IMR-90 (cell line): ENCODE results near the gene TIMM29. TPM values are rescaled to one million over a fixed set of nuclear protein-coding genes. Genes with fewer than 3 reads are reported as not detected.

Experiments
- ATAC-seq: fragments of 200-7000 bp; cut with Tn5 transposase; 2 replicates; pipeline ENCODE4 v1.9.1; 2020; ENCODE audit warnings: low read depth, mild to moderate bottlenecking, moderate library complexity
- BruUV-seq: library from RNA; stranded (reverse); fragments of 400-500 nt; replicated peaks from 2 replicates; lab custom pipeline; 2021; lab: Mats Ljungman, UMichigan
- CTCF ChIA-PET: fragments of 300-600 bp; formaldehyde crosslinking; extraction: SDS; loops from one replicate; lab custom pipeline; 2021; ENCODE audit warnings: antibody characterized with exemption; lab: Yijun Ruan, JAX
- POLR2A ChIA-PET: fragments of 300-600 bp; sonication (Branson Sonifier 250); formaldehyde crosslinking; loops from one replicate; lab custom pipeline; 2022; ENCODE audit warnings: antibody characterized with exemption; ENCODE audit not compliant: unreplicated experiment; lab: Charles Lee
- DNase-seq: peaks from one replicate; pipeline ENCODE4 v3.0.0; 2013
- H2AFZ ChIP-seq: replicated peaks from 2 replicates; pipeline ENCODE3; 2013; ENCODE audit warnings: low read length, mild to moderate bottlenecking; ENCODE audit not compliant: poor library complexity
- H2AK5ac ChIP-seq: 2 replicates; pipeline ENCODE4 v1.6.1; 2013; ENCODE audit warnings: low read depth, low read length, inconsistent platforms
- H2AK9ac ChIP-seq: replicated peaks from 2 replicates; pipeline ENCODE3; 2013; ENCODE audit warnings: mild to moderate bottlenecking, low read depth, low read length, moderate library complexity; ENCODE audit not compliant: poor library complexity
- H2BK120ac ChIP-seq: 2 replicates; pipeline ENCODE4 v1.6.1; 2013; ENCODE audit warnings: low read depth, low read length, inconsistent platforms
- H2BK15ac ChIP-seq: 3 replicates; pipeline ENCODE4 v1.6.1; 2013; ENCODE audit warnings: low read depth, low read length, inconsistent platforms
- H2BK20ac ChIP-seq: 2 replicates; pipeline ENCODE4 v1.6.1; 2013; ENCODE audit warnings: low read depth, mild to moderate bottlenecking, inconsistent platforms, low read length, moderate library complexity
- H2BK5ac ChIP-seq: 2 replicates; pipeline ENCODE4 v1.6.1; 2013; ENCODE audit warnings: mild to moderate bottlenecking, low read depth, low read length, inconsistent platforms; ENCODE audit not compliant: poor library complexity, severe bottlenecking
- H3K14ac ChIP-seq: replicated peaks from 2 replicates; pipeline ENCODE4 v1.6.1; 2013; ENCODE audit warnings: low read depth, low read length, inconsistent platforms
- H3K18ac ChIP-seq: 2 replicates; pipeline ENCODE4 v1.6.1; 2013; ENCODE audit warnings: low read depth, low read length, control low read depth
- H3K23ac ChIP-seq: 2 replicates; pipeline ENCODE4 v1.6.1; 2013; ENCODE audit warnings: low read depth, low read length, inconsistent platforms
- H3K27ac ChIP-seq: 2 replicates; pipeline ENCODE4 v1.5.1; 2013; ENCODE audit warnings: mild to moderate bottlenecking, control low read depth, low read length; ENCODE audit not compliant: insufficient read depth
- H3K27me3 ChIP-seq: 2 replicates; pipeline ENCODE4 v1.6.1; 2013; ENCODE audit warnings: low read length; ENCODE audit not compliant: control insufficient read depth, insufficient read depth
- H3K36me3 ChIP-seq: 2 replicates; pipeline ENCODE4 v1.6.1; 2013; ENCODE audit warnings: low read length, mixed read lengths; ENCODE audit not compliant: control insufficient read depth, insufficient read depth
- H3K4ac ChIP-seq: 2 replicates; pipeline ENCODE4 v1.6.1; 2013; ENCODE audit warnings: low read depth, low read length, inconsistent platforms
- H3K4me1 ChIP-seq: 2 replicates; pipeline ENCODE4 v1.6.1; 2013; ENCODE audit warnings: low read length, mixed read lengths; ENCODE audit not compliant: control insufficient read depth, insufficient read depth
- H3K4me2 ChIP-seq: 2 replicates; pipeline ENCODE4 v1.6.1; 2013; ENCODE audit warnings: low read depth, mild to moderate bottlenecking, control low read depth, low read length, moderate library complexity
- H3K4me3 ChIP-seq: 2 replicates; pipeline ENCODE4 v1.5.1; 2013; ENCODE audit warnings: low read depth, mild to moderate bottlenecking, control low read depth, low read length, moderate library complexity; ENCODE audit not compliant: insufficient read depth
- H3K56ac ChIP-seq: 2 replicates; pipeline ENCODE4 v1.6.1; 2013; ENCODE audit warnings: low read length, inconsistent platforms; ENCODE audit not compliant: insufficient read depth; ENCODE audit errors: extremely low read depth
- H3K79me1 ChIP-seq, 2 experiments: 2 replicates each; pipeline ENCODE4 v1.6.1; 2013; ENCODE audit warnings: low read length in 2 of 2, inconsistent platforms in 1 of 2, low read depth in 1 of 2
- H3K9ac ChIP-seq: 2 replicates; pipeline ENCODE4 v1.6.1; 2013; ENCODE audit warnings: low read depth, low read length, control low read depth
- H3K9me1 ChIP-seq: 2 replicates; pipeline ENCODE4 v1.6.1; 2013; ENCODE audit warnings: low read length, inconsistent platforms; ENCODE audit not compliant: insufficient read depth
- H3K9me3 ChIP-seq: 2 replicates; pipeline ENCODE4 v1.6.1; 2013; ENCODE audit warnings: low read length; ENCODE audit not compliant: control insufficient read depth, insufficient read depth
- H4K20me1 ChIP-seq: 2 replicates; pipeline ENCODE4 v1.6.1; 2013; ENCODE audit warnings: low read length, inconsistent platforms; ENCODE audit not compliant: insufficient read depth
- H4K5ac ChIP-seq: 2 replicates; pipeline ENCODE4 v1.6.1; 2013; ENCODE audit warnings: mild to moderate bottlenecking, low read depth, low read length, control low read depth
- H4K8ac ChIP-seq, 2 experiments: 2 replicates each; pipeline ENCODE4 v1.6.1; 2013; ENCODE audit warnings: low read depth in 2 of 2, low read length in 2 of 2, control low read depth in 1 of 2, inconsistent platforms in 1 of 2
- H4K91ac ChIP-seq: 2 replicates; pipeline ENCODE4 v1.6.1; 2013; ENCODE audit warnings: low read depth, low read length, inconsistent platforms; ENCODE audit not compliant: insufficient read depth
- CEBPB ChIP-seq: IDR thresholded peaks from 2 replicates; pipeline ENCODE4 v1.6.1; 2012; ENCODE audit warnings: low read depth, low read length, improper control_type of control experiment
- FOS ChIP-seq: fragments of 150-350 bp; IDR thresholded peaks from 2 replicates; pipeline ENCODE4 v1.6.1; 2016; ENCODE audit warnings: low read depth, low read length
- NFE2L2 ChIP-seq: fragments of 150-350 bp; IDR thresholded peaks from 2 replicates; pipeline ENCODE4 v1.6.1; 2016; ENCODE audit warnings: low read depth, mild to moderate bottlenecking, low read length
- RCOR1 ChIP-seq: IDR thresholded peaks from 2 replicates; pipeline ENCODE4 v1.6.1; 2012; ENCODE audit warnings: mild to moderate bottlenecking, low read length, improper control_type of control experiment; ENCODE audit not compliant: insufficient replicate concordance
- USF2 ChIP-seq: fragments of 150-350 bp; IDR thresholded peaks from 2 replicates; pipeline ENCODE4 v1.6.1; 2017; ENCODE audit warnings: mild to moderate bottlenecking, antibody characterized with exemption, low read length, low read depth
- WGBS, 2 experiments: methylation state at CpG; one replicate each; pipeline versions ENCODE4 v1.1.5 to v1.1.7; 2013; ENCODE audit warnings: missing lambda C conversion rate in 2 of 2; ENCODE audit not compliant: insufficient read length in 1 of 2; ENCODE audit errors: extremely low coverage in 2 of 2; 5-methylcytosine and 5-hydroxymethylcytosine counted together
- dilution Hi-C: fragments of 300-500 bp; cut with HindIII; formaldehyde crosslinking; loops from one replicate; pipeline ENCODE4 v1.14.3; 2018; ENCODE audit warnings: low sequenced_read_pairs; ENCODE audit not compliant: unreplicated experiment
- in situ Hi-C: fragments of 300-500 bp; cut with MboI; formaldehyde crosslinking; loops from 3 replicates; pipeline ENCODE4 v1.14.3; 2019; ENCODE audit warnings: low sequenced_read_pairs, inconsistent platforms, mixed read lengths
- intact Hi-C: fragments of 100-400 bp; cut with micrococcal nuclease; formaldehyde crosslinking; loops from 2 replicates; pipeline ENCODE4 v1.10.0; 2022
- polyA plus RNA-seq, 3 experiments: library from polyadenylated mRNA; depleted of rRNA; stranded (reverse); fragments of >200 nt; gene quantifications; 2 replicates each; pipeline ENCODE4 v1.2.3, GENCODE V29; 2012; ENCODE audit warnings: low replicate concordance in 1 of 3
- total RNA-seq: library from RNA; depleted of rRNA; stranded (reverse); fragments of >200 nt; gene quantifications from 2 replicates; pipeline ENCODE4 v1.2.3, GENCODE V29; 2012

The TIMM29 gene
- total and polyA plus RNA-seq, 2 of the 4 experiments (the other 2 are of a cell fraction) = 9.3 to 13.4 TPM

DNA sequence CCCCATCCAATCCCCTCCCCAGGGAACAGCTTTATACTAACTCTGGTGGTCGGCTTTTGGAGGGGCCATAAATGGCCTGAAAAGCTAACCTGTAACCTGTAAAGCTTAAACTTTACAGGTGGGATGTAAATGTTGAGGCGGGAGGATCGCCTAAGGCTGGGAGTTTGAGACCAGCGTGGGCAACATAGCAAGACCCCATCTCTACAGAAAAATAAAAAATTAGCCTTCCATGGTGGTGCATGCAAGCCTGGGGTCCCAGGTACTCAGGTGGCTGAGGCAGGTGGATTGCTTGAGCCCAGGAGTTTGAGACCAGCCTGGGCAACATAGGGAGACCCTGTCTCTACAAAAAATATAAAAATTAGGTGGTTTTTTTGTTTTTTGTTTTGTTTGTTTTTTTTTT is 38.7 kb upstream of the TIMM29 start:
- no peak overlapping the region for H3K4ac ChIP-seq
- no peak overlapping the region for H2AK9ac ChIP-seq
- no peak overlapping the region for H2AFZ ChIP-seq
- no peak overlapping the region for H3K23ac ChIP-seq
- H2BK120ac ChIP-seq = no peak overlapping the region
- intact Hi-C loops (no loop called here), in situ Hi-C loops (no loop called here), dilution Hi-C loops (no loop called here)
- H3K9ac ChIP-seq = no peak overlapping the region
- H3K14ac ChIP-seq = no peak overlapping the region
- ChIA-PET POLR2A (no interaction called here), CTCF (interaction anchor here (0.5 to 0.6 kb wide), 2 partner anchors 51 to 440 kb away, joined by 3 to 8 read pairs; no protein-coding TSS in a partner anchor)
- no peak overlapping the region for H3K4me3 ChIP-seq
- no peak overlapping the region for H3K18ac ChIP-seq
- no TSS peak for BruUV-seq
- peaks cover 11% of the 10 kb centered on the region for H3K4me1 ChIP-seq
- H2BK20ac ChIP-seq = no peak overlapping the region
- no peaks in the 10 kb centered on the region for H3K27me3 ChIP-seq
- H2AK5ac ChIP-seq = no peak overlapping the region
- no peak overlapping the region for H4K8ac ChIP-seq
- H2BK15ac ChIP-seq = no peak overlapping the region
- H3K27ac ChIP-seq = no peak overlapping the region
- no peak for DNase-seq
- H2BK5ac ChIP-seq = no peak overlapping the region
- TF ChIP-seq NFE2L2 (no peak), FOS (no peak), RCOR1 (no peak), CEBPB (no peak), USF2 (no peak)
- peaks cover 66% of the 10 kb centered on the region for H4K20me1 ChIP-seq
- H3K36me3 ChIP-seq = 0 out of 2 replicates have a peak, but pooled peaks cover 2% of the 10 kb centered on the region
- H3K56ac ChIP-seq = no peak overlapping the region
- H4K91ac ChIP-seq = no peak overlapping the region
- peaks cover 29% of the 10 kb centered on the region for H3K9me1 ChIP-seq
- no peak for ATAC-seq
- peaks cover 24 to 85% of the 10 kb centered on the region in 2 experiments for H3K79me1 ChIP-seq
- no CpG with 5 or more reads among the region's 4 CpGs for WGBS, 2 experiments
- H3K4me2 ChIP-seq = no peak overlapping the region
- no peak overlapping the region for H4K5ac ChIP-seq
- H3K9me3 ChIP-seq = no peaks in the 10 kb centered on the region
